T-helper 2 cell treated with Interferon-gamma antibody and Interleukin-4, amounts not matched to agents 100 ng/mL and 5 ng/mL, for 36 hours (primary cell): ENCODE data around the gene ZKSCAN5. TPM values are rescaled to one million over a fixed set of nuclear protein-coding genes. Genes with fewer than 3 reads are reported as not detected.

ENCODE experiments used
- intact Hi-C: fragments of 100-400 bp; cut with micrococcal nuclease; formaldehyde crosslinking; loops from one replicate; pipeline ENCODE4 v1.15.1; 2023
- total RNA-seq: library from RNA; stranded (reverse); gene quantifications from 2 replicates; pipeline ENCODE4 v1.2.3, GENCODE V29; 2022

Gene ZKSCAN5
- total RNA-seq, result 11.4 and 11.6 TPM in 2 replicates

- intact Hi-C loops, result loop anchor here (1.0 to 5.0 kb wide), 9 partner anchors 32 to 924 kb away; partner anchors contain the start of genes BUD31, CPSF4, MEPCE and PDAP1
These were observed at the start of gene ZKSCAN5 for GRCh38 chr7:99504603-99505323. Gene ZKSCAN5 (plus strand): TSS chr7:99504662. CDS start chr7:99506045, 1,383 bp downstream.

GRCh38 chr7:99455874-99456273 lies 48.6 kb upstream of the ZKSCAN5 start:
- intact Hi-C loops, result no loop called here

- intact Hi-C loops, result no loop called here
These were observed 48.2 kb upstream of the ZKSCAN5 start for GRCh38 chr7:99456288-99456687.

GRCh38 chr7:99457050-99457649 lies 47.3 kb upstream of the ZKSCAN5 start:
- intact Hi-C loops, result no loop called here

GRCh38 chr7:99457650-99458493 lies 46.6 kb upstream of the ZKSCAN5 start:
- intact Hi-C loops, result no loop called here

GRCh38 chr7:99459087-99459486 lies 45.4 kb upstream of the ZKSCAN5 start:
- intact Hi-C loops, result no loop called here

GRCh38 chr7:99460651-99461050 lies 43.8 kb upstream of the ZKSCAN5 start:
- intact Hi-C loops, result no loop called here

- intact Hi-C loops, result no loop called here
These were observed 43.2 kb upstream of the ZKSCAN5 start for GRCh38 chr7:99461221-99461620.

GRCh38 chr7:99465421-99465768 lies 39.1 kb upstream of the ZKSCAN5 start:
- intact Hi-C loops, result no loop called here

- intact Hi-C loops, result no loop called here
These were observed 36.0 kb upstream of the ZKSCAN5 start for GRCh38 chr7:99468336-99468918.

- intact Hi-C loops, result loop anchor here (5.0 kb wide), 1 partner anchor 92 kb away; no protein-coding TSS in a partner anchor
These were observed 34.9 kb upstream of the ZKSCAN5 start for GRCh38 chr7:99469381-99470065.

GRCh38 chr7:99472561-99473314 lies 31.7 kb upstream of the ZKSCAN5 start, which contains the start of gene ZNF789:
Gene ZNF789 (plus strand): TSS chr7:99472890. CDS start chr7:99476457, 3,567 bp downstream.
- intact Hi-C loops, result loop anchor here (1.0 to 5.0 kb wide), 6 partner anchors 28 to 95 kb away; partner anchors contain the start of genes BUD31, FAM200A, PDAP1 and ZKSCAN5

- intact Hi-C loops, result loop anchor here (2.0 to 5.0 kb wide), 2 partner anchors 64 to 96 kb away; partner anchors contain the start of genes BUD31 and PDAP1
These were observed 31.2 kb upstream of the ZKSCAN5 start for GRCh38 chr7:99473315-99473596.

GRCh38 chr7:99476107-99476506 lies 28.4 kb upstream of the ZKSCAN5 start:
- intact Hi-C loops, result no loop called here

GRCh38 chr7:99478464-99479440 lies 25.7 kb upstream of the ZKSCAN5 start:
- intact Hi-C loops, result no loop called here

- intact Hi-C loops, result no loop called here
These were observed 19.4 kb upstream of the ZKSCAN5 start for GRCh38 chr7:99485094-99485493.

- intact Hi-C loops, result no loop called here
These were observed 15.2 kb upstream of the ZKSCAN5 start for GRCh38 chr7:99489235-99489634.

GRCh38 chr7:99490878-99491277 lies 13.6 kb upstream of the ZKSCAN5 start:
- intact Hi-C loops, result no loop called here

GRCh38 chr7:99493823-99494222 lies 10.6 kb upstream of the ZKSCAN5 start:
- intact Hi-C loops, result no loop called here
